Activated T-cell treated with anti-CD3 and anti-CD28 coated beads, Interleukin-2, amount 50 U/mL, for 72 hours (primary cell): ENCODE data around the gene CNDP1. TPM values are rescaled to one million over a fixed set of nuclear protein-coding genes. Genes with fewer than 3 reads are reported as not detected.

Experiments used
- ATAC-seq, 2 donors: fragments of 150-1000 bp; cut with Tn5 transposase; replicated peaks in 1 of 2; 2 replicates each; pipeline ENCODE4 v1.10.0; 2021; ENCODE audit warnings: moderate library complexity in 2 of 2, mild to moderate bottlenecking in 1 of 2
- DNase-seq, 2 donors: peaks; one replicate each; pipeline ENCODE4 v3.0.0; 2021 to 2022; ENCODE audit warnings: mixed read lengths in 1 of 2
- H3K27ac Mint-ChIP-seq: one replicate; pipeline ENCODE4 v1.8.0; 2022; ENCODE audit warnings: mild to moderate bottlenecking, moderate library complexity, mixed read lengths
- H3K27me3 Mint-ChIP-seq: one replicate; pipeline ENCODE4 v1.8.0; 2022; ENCODE audit warnings: low read depth, mixed read lengths
- H3K36me3 Mint-ChIP-seq, 2 donors: one replicate each; pipeline ENCODE4 v1.8.0; 2022; ENCODE audit warnings: mixed read lengths in 2 of 2, mild to moderate bottlenecking in 1 of 2; ENCODE audit not compliant: insufficient read depth in 2 of 2
- H3K4me1 Mint-ChIP-seq: one replicate; pipeline ENCODE4 v1.8.0; 2022; ENCODE audit warnings: low read depth, mixed read lengths
- H3K4me3 Mint-ChIP-seq, 2 donors: one replicate each; pipeline ENCODE4 v1.8.0; 2022; ENCODE audit warnings: mild to moderate bottlenecking in 2 of 2, mixed read lengths in 2 of 2, moderate library complexity in 2 of 2
- H3K9me3 Mint-ChIP-seq, 2 donors: one replicate each; pipeline ENCODE4 v1.8.0; 2022; ENCODE audit warnings: mixed read lengths in 2 of 2
- total RNA-seq, 2 donors: library from RNA; stranded (reverse); gene quantifications; one replicate each; pipeline ENCODE4 v1.2.3, GENCODE V29; 2022

Gene CNDP1
- total RNA-seq, 2 donors from 2014 or later = 0.16 TPM; not detected in 1

DNA sequence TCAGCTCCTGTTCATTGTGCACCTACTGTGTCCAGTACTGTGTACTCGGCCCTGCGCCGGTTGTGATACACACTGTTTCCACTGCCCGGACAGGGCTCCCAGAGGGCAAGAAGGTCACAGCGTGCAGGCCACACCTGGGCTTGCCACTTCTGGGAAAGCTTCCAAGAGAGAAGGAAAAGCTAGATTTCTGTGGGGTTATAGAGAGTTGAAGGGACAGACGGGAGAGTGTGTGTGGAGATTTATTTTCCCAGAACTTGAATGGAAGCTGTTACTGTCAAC lies 3.8 kb upstream of the CNDP1 start:
- no peak for DNase-seq
- ATAC-seq = no peak
- Mint-ChIP-seq H3K27ac (no peak overlapping the region), H3K27me3 (peaks cover 9% of the 10 kb centered on the region), H3K9me3 (no peaks in the 10 kb centered on the region), H3K4me1 (no peaks in the 10 kb centered on the region), H3K36me3 (no peaks in the 10 kb centered on the region), H3K4me3 (no peak overlapping the region)

GRCh38 chr18:74531043-74531442 lies 3.3 kb upstream of the CNDP1 start:
- H3K4me3 Mint-ChIP-seq = no peak overlapping the region
- no peaks in the 10 kb centered on the region for H3K36me3 Mint-ChIP-seq
- H3K27ac Mint-ChIP-seq = no peak overlapping the region
- no peak for ATAC-seq
- no peaks in the 10 kb centered on the region for H3K9me3 Mint-ChIP-seq
- peaks cover 9% of the 10 kb centered on the region for H3K27me3 Mint-ChIP-seq
- H3K4me1 Mint-ChIP-seq = no peaks in the 10 kb centered on the region
- DNase-seq = no peak

- no peaks in the 10 kb centered on the region for H3K4me1 Mint-ChIP-seq
- no peak for ATAC-seq
Observed at GRCh38 chr18:74532511-74533025, 1.7 kb upstream of the CNDP1 start.

DNA sequence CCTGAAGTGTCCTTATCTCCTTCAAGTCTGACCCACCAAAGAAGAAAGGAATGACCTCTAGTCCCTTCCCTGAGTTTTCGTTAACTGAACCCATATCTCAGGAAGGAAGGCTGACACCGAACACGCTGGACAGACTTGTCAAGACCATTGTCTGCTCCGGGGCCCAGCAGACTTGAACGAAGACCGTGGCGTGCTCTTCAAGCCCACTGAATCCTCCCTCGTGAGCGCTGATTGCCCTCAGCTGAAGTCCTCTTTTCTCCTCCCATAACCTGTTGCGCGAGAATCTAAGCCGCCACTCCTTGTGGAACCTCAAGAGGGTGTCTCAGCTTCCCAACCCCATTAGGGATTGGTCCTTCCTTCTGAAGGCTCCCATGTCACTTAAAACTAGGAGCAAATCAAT lies 634 bp upstream of the CNDP1 start:
- Mint-ChIP-seq H3K36me3 (no peaks in the 10 kb centered on the region), H3K27ac (no peak overlapping the region), H3K9me3 (no peaks in the 10 kb centered on the region), H3K4me1 (no peaks in the 10 kb centered on the region), H3K4me3 (no peak overlapping the region), H3K27me3 (peaks cover 5% of the 10 kb centered on the region)
- DNase-seq (no peak), ATAC-seq (no peak)

More at GRCh38 chr18:74532511-74533025, 1.7 kb upstream of the CNDP1 start:
- no peak for DNase-seq
- Mint-ChIP-seq H3K9me3 (no peaks in the 10 kb centered on the region), H3K27me3 (peaks cover 11% of the 10 kb centered on the region), H3K36me3 (no peaks in the 10 kb centered on the region), H3K4me3 (no peak overlapping the region), H3K27ac (no peak overlapping the region)

DNA sequence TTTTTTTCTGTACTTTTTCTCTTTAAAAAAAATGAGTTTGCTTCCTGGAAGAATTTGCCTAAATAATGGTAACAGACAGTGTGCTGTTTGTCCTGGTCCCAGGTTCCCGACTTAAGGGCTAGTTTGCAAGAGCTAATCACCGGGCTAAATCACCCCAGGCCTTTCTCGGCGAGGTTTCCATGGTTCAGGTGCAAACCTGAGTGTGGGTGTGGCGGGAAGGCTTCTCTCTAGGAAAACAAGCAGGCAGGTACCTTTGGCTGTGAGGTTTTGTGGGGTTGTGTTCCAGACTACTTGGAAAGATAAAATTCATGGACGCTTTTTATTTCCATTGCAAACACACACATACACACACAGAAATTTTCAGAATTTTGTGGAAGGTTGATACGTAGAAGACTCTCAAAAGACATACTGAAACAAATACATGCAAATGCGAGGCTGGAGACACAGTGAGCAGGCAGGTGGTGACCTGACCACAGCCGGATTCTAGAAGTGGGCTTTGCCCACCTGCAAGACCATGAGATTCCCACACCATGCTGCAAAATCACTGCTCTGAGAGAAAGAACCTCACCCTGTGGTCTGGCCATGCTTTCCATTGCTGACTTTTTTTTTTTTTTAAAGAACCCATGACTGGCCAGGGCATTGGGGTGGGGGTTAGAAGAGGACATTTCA lies 815 bp downstream of the CNDP1 start:
- Mint-ChIP-seq H3K9me3 (no peaks in the 10 kb centered on the region), H3K4me3 (no peak overlapping the region), H3K4me1 (no peaks in the 10 kb centered on the region), H3K27ac (no peak overlapping the region), H3K36me3 (no peaks in the 10 kb centered on the region), H3K27me3 (peaks cover 5% of the 10 kb centered on the region)
- no peak for DNase-seq
- ATAC-seq = no peak

- Mint-ChIP-seq H3K27ac (no peak overlapping the region), H3K9me3 (no peaks in the 10 kb centered on the region), H3K4me1 (no peaks in the 10 kb centered on the region), H3K4me3 (no peak overlapping the region), H3K27me3 (peaks cover 5% of the 10 kb centered on the region), H3K36me3 (no peaks in the 10 kb centered on the region)
- ATAC-seq (no peak), DNase-seq (no peak)
Observed at GRCh38 chr18:74539289-74539688, 5.0 kb downstream of the CNDP1 start.

DNA sequence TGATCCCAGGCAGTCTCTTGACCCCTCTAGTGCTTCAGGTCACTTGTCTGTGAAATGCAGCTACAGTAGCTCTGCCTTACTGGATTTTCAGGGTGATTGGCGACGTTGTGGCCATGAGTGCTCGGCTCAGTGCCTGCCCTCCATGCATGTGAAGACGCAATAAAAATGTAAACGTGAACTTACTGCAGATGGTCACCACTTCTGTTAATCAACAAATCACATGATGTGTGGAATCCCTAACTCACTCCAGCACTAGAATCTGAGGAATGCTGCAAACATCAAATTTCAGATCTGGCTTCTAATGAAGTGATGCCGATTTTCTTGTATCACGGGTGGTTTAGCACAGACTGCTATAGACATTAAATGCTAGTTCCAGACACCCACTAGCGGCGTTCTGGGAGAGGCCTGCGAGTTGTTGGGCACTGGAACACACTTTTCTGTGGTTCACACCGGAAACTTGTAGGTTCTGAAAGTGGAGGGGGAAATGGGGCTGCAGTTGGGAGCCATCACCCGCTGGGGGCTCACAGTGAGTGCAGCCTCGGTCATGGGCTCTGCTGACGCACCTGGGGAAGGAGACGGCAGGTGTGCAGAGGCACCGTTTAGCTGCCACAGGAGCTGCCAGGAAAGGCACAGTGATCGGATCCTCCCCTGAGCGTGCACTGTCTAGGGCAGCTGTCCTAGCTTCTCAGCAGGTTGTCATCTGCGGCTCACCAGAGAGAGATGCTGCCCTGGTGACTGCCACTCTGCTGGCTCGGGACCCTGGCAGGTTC lies 6.5 kb downstream of the CNDP1 start:
- H3K9me3 Mint-ChIP-seq = no peaks in the 10 kb centered on the region

DNA sequence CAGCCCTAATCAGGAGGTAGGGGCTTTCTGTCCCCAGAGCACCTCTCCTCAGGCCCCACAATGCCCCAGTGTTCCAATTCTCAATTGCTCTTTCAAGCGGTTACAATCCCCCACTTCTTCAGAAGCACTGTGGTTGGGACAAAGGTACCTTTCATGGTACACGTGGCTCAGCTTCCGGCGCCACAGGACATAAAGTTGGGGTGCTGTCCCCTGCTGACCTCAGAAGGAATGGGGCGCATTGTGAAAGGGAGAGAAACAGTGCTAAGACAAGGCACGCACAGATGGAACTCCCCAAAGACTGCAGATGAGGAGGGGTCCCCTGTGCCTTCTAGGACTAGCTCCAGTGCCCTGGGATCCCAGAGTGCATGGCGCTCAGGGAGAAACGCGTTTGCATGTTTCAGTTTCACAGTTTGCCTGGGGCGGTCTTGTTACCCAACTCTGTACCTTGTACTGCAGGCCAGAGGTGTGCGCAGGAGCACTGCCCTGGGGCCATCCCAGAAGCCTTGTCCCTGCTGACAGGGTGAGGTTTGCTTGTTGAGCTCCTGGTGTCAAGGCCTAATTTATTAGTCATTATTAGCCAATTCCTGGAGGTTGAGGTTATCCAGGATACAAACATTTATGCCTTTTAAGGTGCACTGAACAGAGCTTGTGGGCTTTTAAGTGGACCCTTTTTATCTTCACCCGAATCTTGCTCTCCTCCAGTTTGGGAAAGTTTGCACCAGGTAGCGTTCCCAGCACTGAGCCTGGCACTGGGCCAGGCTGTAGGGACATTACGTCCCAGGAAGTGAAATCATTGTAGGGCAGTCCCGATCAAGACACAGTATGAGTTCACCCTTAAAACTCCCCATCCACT lies 7.6 kb downstream of the CNDP1 start:
- H3K36me3 Mint-ChIP-seq = no peaks in the 10 kb centered on the region
- peaks cover 5% of the 10 kb centered on the region for H3K27me3 Mint-ChIP-seq
- no peak for ATAC-seq
- DNase-seq = no peak
- H3K27ac Mint-ChIP-seq = no peak overlapping the region
- no peaks in the 10 kb centered on the region for H3K4me1 Mint-ChIP-seq
- H3K4me3 Mint-ChIP-seq = no peak overlapping the region
- H3K9me3 Mint-ChIP-seq = no peaks in the 10 kb centered on the region

More for the DNA sequence above, 6.5 kb downstream of the CNDP1 start:
- H3K4me3 Mint-ChIP-seq = no peak overlapping the region
- no peaks in the 10 kb centered on the region for H3K4me1 Mint-ChIP-seq
- DNase-seq (no peak), ATAC-seq (no peak)
- peaks cover 5% of the 10 kb centered on the region for H3K27me3 Mint-ChIP-seq
- H3K27ac Mint-ChIP-seq = no peak overlapping the region
- H3K36me3 Mint-ChIP-seq = no peaks in the 10 kb centered on the region

- DNase-seq = no peak
- peaks cover 3 to 4% of the 10 kb centered on the region in 2 donors for H3K36me3 Mint-ChIP-seq
- no peak overlapping the region for H3K4me3 Mint-ChIP-seq
- no peak overlapping the region for H3K27ac Mint-ChIP-seq
- H3K9me3 Mint-ChIP-seq = peaks cover 0 to 2% of the 10 kb centered on the region in 2 donors
- H3K27me3 Mint-ChIP-seq = no peaks in the 10 kb centered on the region
- no peak for ATAC-seq
- no peaks in the 10 kb centered on the region for H3K4me1 Mint-ChIP-seq
Observed at GRCh38 chr18:74544898-74545297, 10.6 kb downstream of the CNDP1 start.

- no peak overlapping the region for H3K4me3 Mint-ChIP-seq
- peaks cover 3 to 4% of the 10 kb centered on the region in 2 donors for H3K36me3 Mint-ChIP-seq
- no peak for DNase-seq
- peaks cover 0 to 2% of the 10 kb centered on the region in 2 donors for H3K9me3 Mint-ChIP-seq
- no peak overlapping the region for H3K27ac Mint-ChIP-seq
- no peaks in the 10 kb centered on the region for H3K27me3 Mint-ChIP-seq
- no peaks in the 10 kb centered on the region for H3K4me1 Mint-ChIP-seq
- ATAC-seq = no peak
Observed at GRCh38 chr18:74546007-74546406, 11.7 kb downstream of the CNDP1 start.

DNA sequence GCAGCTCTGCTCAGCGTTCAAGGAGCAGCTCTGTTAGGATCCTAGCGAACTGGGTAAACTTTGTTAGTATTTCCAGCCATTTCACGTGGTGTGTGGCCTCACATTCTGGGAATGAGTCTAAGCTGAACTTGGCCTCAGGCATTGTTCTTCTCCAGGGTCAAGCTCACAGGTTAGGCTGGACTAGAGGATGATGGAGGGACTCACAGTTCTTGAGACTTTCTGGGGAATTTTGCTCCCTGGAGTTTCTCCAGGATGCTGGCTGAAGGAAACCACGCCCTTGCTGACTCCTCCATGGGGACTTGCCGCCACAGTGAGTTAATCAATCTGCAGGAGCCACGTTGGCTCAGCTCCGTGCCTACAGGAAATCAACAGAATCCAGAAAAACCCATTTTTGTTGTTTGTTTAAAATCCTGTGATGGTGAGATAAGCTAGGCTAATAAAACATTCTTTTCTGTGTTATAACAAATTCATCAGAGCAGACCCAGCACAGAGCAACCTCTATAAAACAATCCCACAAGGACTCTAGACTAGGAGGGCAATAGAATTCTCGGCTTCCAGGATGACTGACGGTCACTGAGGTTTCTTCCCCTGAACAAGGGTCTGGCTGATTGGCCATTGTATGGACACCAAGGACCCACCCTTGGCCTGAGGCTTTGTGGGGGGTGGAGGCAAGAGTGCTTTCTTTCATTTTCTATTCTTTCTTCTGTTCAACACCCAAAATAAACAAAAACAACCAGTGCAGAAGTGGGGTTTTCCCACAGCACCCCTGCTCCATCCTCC lies 12.6 kb downstream of the CNDP1 start:
- ATAC-seq = no peak
- DNase-seq = no peak
- Mint-ChIP-seq H3K27me3 (no peaks in the 10 kb centered on the region), H3K27ac (no peak overlapping the region), H3K36me3 (peaks cover 3 to 4% of the 10 kb centered on the region in 2 donors), H3K4me1 (no peaks in the 10 kb centered on the region), H3K9me3 (peaks cover 0 to 2% of the 10 kb centered on the region in 2 donors), H3K4me3 (no peak overlapping the region)

GRCh38 chr18:74547860-74548259 lies 13.6 kb downstream of the CNDP1 start:
- DNase-seq = no peak
- Mint-ChIP-seq H3K9me3 (peaks cover 0 to 2% of the 10 kb centered on the region in 2 donors), H3K27ac (no peak overlapping the region), H3K4me1 (no peaks in the 10 kb centered on the region), H3K27me3 (peaks cover 1% of the 10 kb centered on the region), H3K4me3 (no peak overlapping the region), H3K36me3 (peaks cover 3 to 4% of the 10 kb centered on the region in 2 donors)
- ATAC-seq = no peak
